Renal cortex interstitium (tissue), 11 donors: ENCODE results near the gene SNX19. TPM values are rescaled to one million over a fixed set of nuclear protein-coding genes. Genes with fewer than 3 reads are reported as not detected.
A peak's percentile ranks its signal among the peaks of the same experiment; 100 is the strongest.

ENCODE experiments used
- DNase-seq, 11 donors: peaks; one replicate each; pipeline ENCODE4 v3.0.0-alpha.2; 2013; ENCODE audit warnings: low read depth in 9 of 11, low spot score in 4 of 11; ENCODE audit errors: extremely low read depth in 1 of 11
- polyA plus RNA-seq, 3 donors: library from polyadenylated mRNA; unstranded; fragments of 120-200 nt; gene quantifications; one replicate each; pipeline ENCODE4 v1.2.1, GENCODE V29; 2013; ENCODE audit not compliant: insufficient read length in 3 of 3

The SNX19 gene
- polyA plus RNA-seq, 3 donors: 50.2 to 55.9 (median 50.2) TPM

DNA sequence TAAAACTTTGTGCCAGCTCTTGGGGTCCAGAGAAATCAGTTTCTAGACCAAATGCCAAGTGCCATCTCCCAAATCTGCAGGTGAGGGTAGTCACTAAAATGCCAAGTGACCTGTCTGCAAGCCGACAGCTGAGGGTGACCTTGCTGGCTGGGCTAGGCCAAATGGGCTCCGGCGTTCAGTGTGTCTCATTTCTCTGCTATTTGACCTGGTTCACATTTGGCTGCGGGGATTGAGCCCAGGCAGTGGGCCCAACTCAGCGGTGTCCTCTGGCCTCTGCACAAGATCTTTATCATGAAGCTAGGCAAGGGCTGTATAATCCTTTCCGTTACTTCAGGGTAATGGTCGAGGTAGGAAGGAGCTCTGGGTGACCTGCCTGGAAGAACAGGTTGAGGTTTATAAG lies 87.5 kb downstream of the SNX19 start:
- no peak for DNase-seq

DNA sequence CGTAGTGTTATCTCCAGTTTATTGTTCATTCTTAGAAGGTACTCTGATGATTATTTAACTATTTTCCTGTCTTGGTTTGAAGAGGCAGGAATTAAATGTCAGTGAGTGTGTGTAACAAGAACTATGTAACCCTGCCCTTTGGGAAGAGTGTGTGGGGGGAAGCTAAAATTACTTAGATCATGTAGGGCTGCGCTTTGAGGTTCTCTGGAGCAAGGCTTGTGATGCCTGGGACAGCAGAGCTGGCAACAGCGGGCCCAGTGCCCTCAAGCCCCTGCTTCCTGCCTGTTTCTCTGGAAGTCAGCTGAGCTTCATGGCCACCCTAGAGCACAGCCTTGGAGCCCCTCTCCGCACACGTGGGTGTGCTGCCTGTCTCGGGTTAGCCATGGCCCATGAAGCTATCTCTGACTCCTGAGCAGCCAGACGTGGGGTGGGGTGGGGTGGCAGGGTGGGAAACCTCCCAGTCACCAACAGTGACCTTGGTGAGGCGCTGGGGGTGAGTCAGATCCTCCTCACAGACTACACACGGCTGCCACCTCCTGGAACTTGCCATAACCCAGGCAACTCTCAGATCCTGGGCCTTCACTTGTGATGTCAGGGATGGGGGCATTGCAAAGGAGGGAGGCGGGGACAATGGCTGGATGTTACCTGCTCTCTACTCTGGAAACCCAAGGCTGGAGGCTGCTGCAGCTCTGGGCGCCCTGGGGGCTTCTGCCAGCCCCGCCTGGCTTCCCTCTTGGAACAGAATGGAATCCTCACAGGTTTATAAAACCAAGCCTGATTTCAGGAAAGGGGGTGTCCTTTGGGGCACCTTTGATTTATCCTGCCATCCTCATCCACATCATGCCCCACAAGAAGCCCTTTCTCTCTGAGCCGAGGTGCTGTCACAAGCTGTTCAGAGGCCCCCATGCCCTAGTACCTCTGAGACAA lies 88.6 kb downstream of the SNX19 start:
- DNase-seq: peak in 3 of 11 donors; percentile 59 to 70 (median 62)

DNA sequence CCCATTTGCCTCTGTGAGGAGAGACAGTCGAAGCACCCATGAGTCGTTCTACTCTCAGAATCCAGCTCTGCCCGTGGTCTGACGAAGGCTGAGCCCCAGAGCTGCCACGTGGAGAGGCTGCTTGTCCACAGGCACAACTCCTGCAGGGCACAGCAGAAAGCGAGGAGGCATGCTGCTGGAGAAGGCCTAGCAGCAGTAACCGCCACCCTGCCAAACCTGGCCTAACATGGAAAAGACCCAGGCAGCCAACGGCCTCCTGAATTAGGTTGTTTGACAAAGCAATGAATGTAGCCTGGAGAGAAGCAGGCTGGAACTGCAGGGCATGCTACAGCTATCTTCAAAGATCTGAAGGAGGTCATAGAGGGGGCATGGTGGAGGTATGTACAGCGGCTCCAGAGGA lies 89.7 kb downstream of the SNX19 start:
- no peak for DNase-seq

DNA sequence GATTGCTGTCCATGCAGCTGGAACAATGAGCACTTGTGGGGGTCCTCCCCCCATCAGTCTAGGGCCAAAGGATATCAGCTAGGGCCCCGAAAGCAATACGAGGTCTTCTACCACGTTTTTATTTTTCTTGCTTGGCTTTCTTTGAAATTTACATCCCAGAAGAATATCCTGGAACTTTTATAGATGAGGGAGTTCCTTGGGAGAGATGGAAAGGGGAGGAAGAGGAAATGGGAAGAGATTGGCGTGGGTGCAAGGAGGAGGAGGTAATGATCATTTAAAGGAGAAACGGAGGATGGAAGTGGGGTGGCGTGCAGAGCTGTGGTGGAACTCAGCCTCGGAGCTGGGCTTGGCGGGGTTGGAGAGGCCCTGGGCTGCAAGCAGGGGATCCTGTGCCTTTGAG lies 90.3 kb downstream of the SNX19 start:
- DNase-seq: no peak

DNA sequence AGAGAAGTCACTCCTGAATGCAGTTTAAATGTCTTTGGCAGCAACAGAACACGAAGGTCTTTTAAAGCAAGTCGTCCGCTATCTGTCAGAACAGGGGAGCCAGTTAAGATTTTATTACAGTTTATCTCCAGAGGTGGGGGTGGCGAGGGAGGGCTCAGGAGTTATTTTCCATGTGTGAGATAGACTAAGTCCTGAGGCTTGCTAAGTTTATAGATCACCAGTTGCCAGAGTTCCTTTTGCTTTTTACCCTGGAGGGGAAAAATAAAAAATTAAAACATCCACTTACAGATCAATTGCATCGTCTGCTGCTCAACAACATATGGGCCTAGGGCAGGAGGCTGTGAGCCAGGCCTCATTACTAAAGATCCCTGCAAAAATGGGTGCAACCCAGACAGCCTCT lies 90.7 kb downstream of the SNX19 start:
- no peak for DNase-seq
